HG03354 (cell line): Measurements from ENCODE around the gene ENOX1.
"Not testable (repeated sequence)": the region's sequence is repeated elsewhere in the genome, so short reads cannot be mapped to it uniquely, and the experiment has no call there.

Experiments
- ATAC-seq: cut with Tn5 transposase; IDR thresholded peaks from one replicate; pipeline ENCODE4 v1.9.1; 2021; ENCODE audit warnings: mild to moderate bottlenecking; ENCODE audit not compliant: unreplicated experiment, poor library complexity, severe bottlenecking

Gene ENOX1

GRCh38 chr13:43220873-43221595, 565.7 kb downstream of the ENOX1 start:
- ATAC-seq: no peak

GRCh38 chr13:43214124-43214523, 572.6 kb downstream of the ENOX1 start:
- ATAC-seq: no peak

GRCh38 chr13:43206838-43207237, 579.9 kb downstream of the ENOX1 start:
- no peak for ATAC-seq

GRCh38 chr13:43205416-43205815, 581.4 kb downstream of the ENOX1 start:
- no peak for ATAC-seq

- ATAC-seq: no peak
These were observed 582.2 kb downstream of the ENOX1 start for GRCh38 chr13:43204591-43204990.

- ATAC-seq: no peak
These were observed 583.0 kb downstream of the ENOX1 start for GRCh38 chr13:43203781-43204180.

GRCh38 chr13:43200736-43201135, 586.0 kb downstream of the ENOX1 start:
- ATAC-seq: no peak

GRCh38 chr13:43200307-43200706, 586.5 kb downstream of the ENOX1 start:
- no peak for ATAC-seq

- no peak for ATAC-seq
These were observed 589.9 kb downstream of the ENOX1 start for GRCh38 chr13:43196750-43197370.

GRCh38 chr13:43196086-43196621, 590.6 kb downstream of the ENOX1 start:
- no peak for ATAC-seq

GRCh38 chr13:43195551-43195950, 591.2 kb downstream of the ENOX1 start:
- ATAC-seq: no peak

- no peak for ATAC-seq
These were observed 591.7 kb downstream of the ENOX1 start for GRCh38 chr13:43195112-43195511.

- no peak for ATAC-seq
These were observed 592.9 kb downstream of the ENOX1 start for GRCh38 chr13:43193789-43194420.

GRCh38 chr13:43191546-43191945, 595.2 kb downstream of the ENOX1 start:
- ATAC-seq: no peak

GRCh38 chr13:43185226-43185625, 601.5 kb downstream of the ENOX1 start:
- ATAC-seq: no peak

GRCh38 chr13:43180837-43181236, 605.9 kb downstream of the ENOX1 start:
- ATAC-seq: no peak

GRCh38 chr13:43180036-43180660, 606.6 kb downstream of the ENOX1 start:
- ATAC-seq: no peak

- ATAC-seq: no peak
These were observed 615.3 kb downstream of the ENOX1 start for GRCh38 chr13:43171489-43171888.

- ATAC-seq: no peak
These were observed 616.3 kb downstream of the ENOX1 start for GRCh38 chr13:43170506-43170905.

GRCh38 chr13:43168434-43168833, 618.3 kb downstream of the ENOX1 start:
- ATAC-seq: not testable (repeated sequence)
